ENCODE measurements around the gene EEF1AKMT1.

EEF1AKMT1 gene

GRCh38 chr13:20717581-20718542, 55.9 kb downstream of the EEF1AKMT1 start:
- TF ChIP-seq CTCF (conservative IDR thresholded peaks at IDR 0.05): no peak
- H3K27ac ChIP-seq: no peak overlapping the region

- no peak overlapping the region for H3K27ac ChIP-seq
- TF ChIP-seq CTCF (conservative IDR thresholded peaks at IDR 0.05): no peak
Observed at GRCh38 chr13:20716951-20717350, 56.8 kb downstream of the EEF1AKMT1 start.

- TF ChIP-seq CTCF (conservative IDR thresholded peaks at IDR 0.05): no peak
- no peak overlapping the region for H3K27ac ChIP-seq
Observed at GRCh38 chr13:20715330-20715712, 58.4 kb downstream of the EEF1AKMT1 start.

- H3K27ac ChIP-seq: no peak overlapping the region
- no peak for TF ChIP-seq CTCF (conservative IDR thresholded peaks at IDR 0.05)
Observed at GRCh38 chr13:20714563-20715329, 59.0 kb downstream of the EEF1AKMT1 start.

GRCh38 chr13:20714161-20714560, 59.6 kb downstream of the EEF1AKMT1 start:
- H3K27ac ChIP-seq: no peak overlapping the region
- TF ChIP-seq CTCF (conservative IDR thresholded peaks at IDR 0.05): no peak

GRCh38 chr13:20713751-20714150, 60.0 kb downstream of the EEF1AKMT1 start:
- H3K27ac ChIP-seq: no peak overlapping the region
- no peak for TF ChIP-seq CTCF (conservative IDR thresholded peaks at IDR 0.05)

- 0 out of 2 replicates have a peak, but pooled peaks have one; percentile 24 for TF ChIP-seq CTCF (conservative IDR thresholded peaks at IDR 0.05)
- H3K27ac ChIP-seq: no peak overlapping the region
Observed at GRCh38 chr13:20713014-20713376, 60.8 kb downstream of the EEF1AKMT1 start.
